GM19193 (cell line): ENCODE measurements around the gene RPN2.

ENCODE experiments used
- POLR2A ChIP-seq: IDR thresholded peaks from 4 replicates; pipeline ENCODE4 v1.6.1; 2011; ENCODE audit not compliant: insufficient read depth, insufficient read length; ENCODE audit errors: extremely low read depth

RPN2 gene

GRCh38 chr20:37166867-37167266 is 12.3 kb upstream of the RPN2 start:
- no peak for TF ChIP-seq POLR2A

GRCh38 chr20:37172836-37173235 is 6.3 kb upstream of the RPN2 start:
- no peak for TF ChIP-seq POLR2A

DNA sequence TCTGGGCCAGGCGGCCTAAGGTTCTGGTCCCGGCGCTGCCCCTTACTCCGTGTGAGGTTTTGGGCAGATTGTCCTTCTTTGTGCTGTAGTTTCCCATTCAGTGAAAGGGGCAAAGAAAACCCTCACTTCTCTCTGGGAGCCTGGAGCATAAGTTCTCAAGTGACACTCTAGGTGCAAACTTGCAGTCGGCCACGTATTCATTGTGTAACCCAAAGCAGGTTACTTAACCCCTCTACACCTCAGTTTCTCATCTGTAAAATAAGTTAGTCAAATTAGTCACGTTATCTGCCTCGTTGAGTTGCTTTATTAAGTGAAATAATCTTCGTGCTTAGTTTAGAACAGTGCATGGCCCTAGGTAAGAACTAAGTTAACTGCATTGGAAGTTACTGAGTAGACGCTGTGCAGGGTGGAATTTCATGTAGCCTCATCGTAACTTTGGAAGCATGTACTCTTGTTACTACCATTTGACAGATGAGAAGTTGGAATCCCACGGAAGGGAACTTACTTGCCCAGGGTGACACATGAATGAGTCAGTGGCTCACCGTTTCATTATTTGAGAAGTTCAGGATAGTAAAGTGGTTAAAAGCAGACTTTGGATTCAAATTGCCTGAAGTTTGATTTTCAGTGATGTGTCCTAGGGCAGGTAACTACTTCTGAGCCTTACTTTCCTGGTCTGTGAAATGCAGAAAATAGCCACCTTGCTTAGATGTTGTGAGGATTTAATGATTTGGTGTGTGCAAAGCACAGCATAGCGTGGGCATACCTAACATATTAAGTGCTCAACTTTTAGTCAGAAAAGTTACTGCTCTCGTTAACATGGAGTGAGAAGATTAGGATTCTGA is 774 bp downstream of the RPN2 start:
- TF ChIP-seq POLR2A, result no peak

DNA sequence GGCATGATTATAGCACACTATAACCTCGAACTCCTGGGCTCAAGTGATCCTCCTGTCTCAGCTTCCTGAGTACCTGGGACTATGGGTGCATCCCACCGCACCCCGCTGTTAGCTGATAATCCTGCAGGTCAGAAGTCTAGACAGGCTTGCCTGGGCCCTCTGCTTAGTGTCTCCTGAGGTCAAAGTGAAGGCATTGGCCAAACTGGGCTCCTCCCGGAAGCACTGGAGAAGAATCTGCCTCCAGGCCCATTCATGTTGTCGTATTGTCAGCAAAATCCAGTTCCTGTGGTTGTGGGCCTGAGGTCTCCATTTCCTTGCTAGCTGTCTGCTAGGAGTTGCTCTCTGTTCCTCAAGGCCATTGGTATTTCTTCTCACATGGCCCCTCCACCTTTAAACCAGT is 6.6 kb downstream of the RPN2 start:
- TF ChIP-seq POLR2A, result no peak

DNA sequence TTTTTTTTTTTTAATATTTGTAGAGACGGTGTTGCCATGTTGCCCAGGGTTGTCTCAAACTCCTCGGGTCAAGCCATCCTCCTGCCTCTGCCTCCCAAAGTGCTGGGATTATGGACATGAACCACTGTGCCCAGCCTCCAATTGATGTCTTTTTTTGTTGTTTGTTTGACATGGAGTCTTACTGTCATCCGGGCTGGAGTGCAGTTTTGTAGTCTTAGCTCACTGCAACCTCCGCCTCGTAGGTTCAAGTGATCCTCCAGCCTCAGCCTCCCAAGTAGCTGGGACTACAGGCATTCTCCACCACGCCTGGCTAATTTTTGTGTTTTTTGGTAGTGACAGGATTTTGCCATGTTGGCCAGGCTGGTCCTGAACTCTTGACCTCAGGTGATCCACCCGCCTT is 9.7 kb downstream of the RPN2 start:
- TF ChIP-seq POLR2A, result no peak

- TF ChIP-seq POLR2A, result no peak
Measured at GRCh38 chr20:37189416-37190016, 10.4 kb downstream of the RPN2 start.

- no peak for TF ChIP-seq POLR2A
Measured at GRCh38 chr20:37190354-37191112, 11.4 kb downstream of the RPN2 start.

- no peak for TF ChIP-seq POLR2A
Measured at GRCh38 chr20:37192137-37192854, 13.2 kb downstream of the RPN2 start.

GRCh38 chr20:37193226-37193625 is 14.1 kb downstream of the RPN2 start:
- TF ChIP-seq POLR2A, result no peak

- no peak for TF ChIP-seq POLR2A
Measured at GRCh38 chr20:37193821-37194220, 14.7 kb downstream of the RPN2 start.

GRCh38 chr20:37194621-37195417 is 15.7 kb downstream of the RPN2 start:
- TF ChIP-seq POLR2A, result no peak

- TF ChIP-seq POLR2A, result no peak
Measured at GRCh38 chr20:37198932-37199660, 20.0 kb downstream of the RPN2 start.

DNA sequence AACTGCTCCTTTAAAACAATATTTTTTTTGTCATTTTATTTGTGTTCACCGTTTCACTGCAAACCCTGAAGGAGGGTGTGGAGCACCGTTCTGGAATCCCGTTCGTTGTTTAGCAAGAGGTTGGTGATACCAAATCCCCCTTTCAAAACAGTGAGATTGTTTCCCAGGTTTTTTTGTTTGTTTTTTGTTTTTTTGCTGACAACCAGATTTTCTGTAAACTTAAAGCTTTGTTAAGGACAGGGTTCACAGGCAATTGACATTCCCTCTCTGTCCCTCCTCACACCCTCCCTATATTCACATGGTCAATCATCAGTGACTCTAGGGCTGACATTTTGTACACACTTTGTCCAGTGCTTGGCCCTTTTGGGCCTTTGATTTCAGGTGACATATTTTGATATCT is 21.2 kb downstream of the RPN2 start:
- TF ChIP-seq POLR2A, result no peak
